ENCODE data around the gene IRAK2. TPM values are rescaled to one million over a fixed set of nuclear protein-coding genes. Genes with fewer than 3 reads are reported as not detected.

Gene IRAK2
- total RNA-seq, 1 experiment from 2014 or later = 5.9 TPM

- peak; percentile 21 for DNase-seq (ENCODE audit: low read depth)
Measured at GRCh38 chr3:10281951-10282350, 117.2 kb downstream of the IRAK2 start.

- DNase-seq (ENCODE audit: low read depth) = no peak
Measured at GRCh38 chr3:10283638-10284037, 118.9 kb downstream of the IRAK2 start.

- no peak for DNase-seq (ENCODE audit: low read depth)
Measured at GRCh38 chr3:10284496-10284895, 119.8 kb downstream of the IRAK2 start.

GRCh38 chr3:10285272-10286132 is 120.8 kb downstream of the IRAK2 start:
- no peak for DNase-seq (ENCODE audit: low read depth)

GRCh38 chr3:10286133-10286524 is 121.4 kb downstream of the IRAK2 start:
- no peak for DNase-seq (ENCODE audit: low read depth)

- peak; percentile 84 for DNase-seq (ENCODE audit: low read depth)
Measured at GRCh38 chr3:10286596-10287295, 122.0 kb downstream of the IRAK2 start.

- DNase-seq (ENCODE audit: low read depth) = no peak
Measured at GRCh38 chr3:10287936-10288574, 123.3 kb downstream of the IRAK2 start.

- DNase-seq (ENCODE audit: low read depth) = no peak
Measured at GRCh38 chr3:10288575-10288960, 123.8 kb downstream of the IRAK2 start.

GRCh38 chr3:10289077-10289476 is 124.4 kb downstream of the IRAK2 start:
- DNase-seq (ENCODE audit: low read depth) = no peak

- no peak for DNase-seq (ENCODE audit: low read depth)
Measured at GRCh38 chr3:10289787-10290355, 125.2 kb downstream of the IRAK2 start.

- DNase-seq (ENCODE audit: low read depth) = no peak
Measured at GRCh38 chr3:10290481-10291176, 125.9 kb downstream of the IRAK2 start.

GRCh38 chr3:10291641-10292040 is 126.9 kb downstream of the IRAK2 start:
- no peak for DNase-seq (ENCODE audit: low read depth)

- no peak for DNase-seq (ENCODE audit: low read depth)
Measured at GRCh38 chr3:10292505-10293419, 128.0 kb downstream of the IRAK2 start, which contains the start of gene GHRL. TSS of gene GHRL (minus strand) at chr3:10292947. CDS start at chr3:10290180, 2,767 bp downstream.

Other genes starting within 250 kb of the IRAK2 start
- gene IL17RC, start 247.8 kb upstream of the IRAK2 start, total RNA-seq (2014; rRNA removed) = 30.1 and 42.3 TPM in 2 replicates
- gene CRELD1, start 231.1 kb upstream of the IRAK2 start, total RNA-seq (2014; rRNA removed) = 9.9 and 10.4 TPM in 2 replicates
- 1.4 and 2.5 TPM in 2 replicates for gene PRRT3, start 212.5 kb upstream of the IRAK2 start, total RNA-seq (2014; rRNA removed)
- gene EMC3, start 178.1 kb upstream of the IRAK2 start, total RNA-seq (2014; rRNA removed) = 82.7 and 126 TPM in 2 replicates
- gene FANCD2, start 138.5 kb upstream of the IRAK2 start, total RNA-seq (2014; rRNA removed) = 26.3 and 32.9 TPM in 2 replicates
- gene FANCD2OS, start 56.7 kb upstream of the IRAK2 start, total RNA-seq (2014; rRNA removed) = not detected in 2 replicates
- 97.1 and 113 TPM in 2 replicates for gene BRK1, start 49.2 kb upstream of the IRAK2 start, total RNA-seq (2014; rRNA removed)
- 26.9 and 28.4 TPM in 2 replicates for gene VHL, start 23.1 kb upstream of the IRAK2 start, total RNA-seq (2014; rRNA removed)
- gene TATDN2, start 83.5 kb downstream of the IRAK2 start, total RNA-seq (2014; rRNA removed) = 11.4 and 12.9 TPM in 2 replicates
- not detected in 2 replicates for gene GHRL, start 128.0 kb downstream of the IRAK2 start, total RNA-seq (2014; rRNA removed)
- 183 and 186 TPM in 2 replicates for gene SEC13, start 156.2 kb downstream of the IRAK2 start, total RNA-seq (2014; rRNA removed)